T47D (cell line): ENCODE results near the gene ARMH3.
"Not testable (repeated sequence)": the region's sequence is repeated elsewhere in the genome, so short reads cannot be mapped to it uniquely, and the experiment has no call there.

Source experiments
- DNase-seq, 2 experiments: peaks; one replicate each; pipeline versions ENCODE4 v3.0.0 to v3.0.0-alpha.2; 2011 to 2012; ENCODE audit warnings: low read depth in 1 of 2, low spot score in 1 of 2
- JUND ChIP-seq: IDR thresholded peaks from 2 replicates; pipeline ENCODE4 v1.6.1; 2012; ENCODE audit warnings: low read depth
- in situ Hi-C: cut with HindIII; loops from 2 replicates; pipeline ENCODE4 v1.10.0; 2016; ENCODE audit warnings: low sequenced_read_pairs, low pct_unique_long_range_greater_than_20kb

ARMH3 gene

DNA sequence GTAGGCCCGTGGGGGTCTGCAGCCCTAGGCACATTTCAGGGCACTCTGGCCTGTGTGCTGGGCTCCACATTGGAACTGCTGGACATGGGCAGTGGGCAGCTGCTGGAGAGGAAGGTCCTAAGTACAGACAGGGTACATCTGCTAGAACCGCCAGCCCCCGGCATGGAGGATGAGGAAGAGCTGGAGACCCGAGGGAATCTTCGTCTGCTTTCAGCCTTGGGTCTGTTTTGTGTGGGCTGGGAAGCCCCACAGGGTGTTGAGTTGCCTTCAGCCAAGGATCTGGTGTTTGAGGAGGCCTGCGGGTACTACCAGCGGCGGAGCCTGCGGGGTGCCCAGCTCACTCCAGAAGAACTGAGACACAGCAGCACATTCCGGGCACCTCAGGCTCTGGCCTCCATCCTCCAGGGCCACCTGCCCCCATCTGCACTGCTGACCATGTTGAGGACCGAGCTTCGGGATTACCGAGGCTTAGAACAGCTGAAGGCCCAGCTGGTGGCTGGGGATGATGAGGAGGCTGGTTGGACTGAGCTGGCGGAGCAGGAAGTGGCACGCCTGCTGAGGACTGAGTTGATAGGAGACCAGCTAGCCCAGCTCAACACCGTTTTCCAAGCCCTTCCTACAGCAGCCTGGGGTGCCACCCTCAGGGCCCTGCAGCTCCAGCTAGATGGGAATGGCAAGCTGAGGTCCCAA, 10.6 kb upstream of the ARMH3 start:
- TF ChIP-seq JUND, result no peak
- in situ Hi-C loops, result no loop called here
- DNase-seq, result no peak

GRCh38 chr10:102065561-102066398, 9.8 kb upstream of the ARMH3 start:
- DNase-seq, result peak; percentile 40 to 49
- in situ Hi-C loops, result no loop called here
- no peak for TF ChIP-seq JUND

DNA sequence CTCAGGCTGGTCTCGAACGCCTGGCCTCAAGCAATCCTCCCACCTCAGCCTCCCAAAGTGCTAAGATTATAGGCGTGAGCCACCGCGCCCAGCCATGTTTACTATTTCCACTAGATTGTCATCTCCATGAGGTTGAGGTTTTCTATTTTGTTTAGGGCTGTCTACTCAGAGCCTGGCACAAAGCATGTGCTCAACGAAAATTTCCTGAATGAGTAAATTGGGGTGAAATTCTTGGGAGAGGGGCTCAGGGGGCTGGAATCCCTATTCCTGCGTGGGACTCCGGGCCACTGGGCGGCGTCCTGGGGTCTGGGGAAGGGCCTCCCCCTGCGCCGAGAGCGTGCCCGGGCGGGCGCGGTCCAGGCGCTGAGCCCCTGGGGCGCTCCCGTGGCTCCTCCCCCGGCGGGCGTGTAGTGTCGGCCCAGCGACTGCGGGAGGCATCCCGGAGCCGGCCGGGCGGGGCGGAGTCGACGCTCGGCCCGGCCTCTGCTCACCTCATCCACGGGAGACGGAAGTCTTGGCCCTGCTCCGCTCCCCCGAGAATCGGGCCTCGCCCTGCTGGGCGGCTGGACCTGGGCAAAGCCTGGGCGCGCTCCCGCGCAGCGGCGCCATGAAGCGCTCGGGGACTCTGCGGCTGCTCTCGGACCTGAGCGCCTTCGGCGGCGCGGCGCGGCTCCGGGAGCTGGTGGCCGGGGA, 9.0 kb upstream of the ARMH3 start, which contains the start of gene HPS6:
HPS6 (plus strand) TSS at position 482 of the 693 bp plus-strand sequence; CDS start at position 608, 126 bp downstream.
- in situ Hi-C loops, result no loop called here
- no peak for TF ChIP-seq JUND
- DNase-seq, result peak; percentile 97 to 99

GRCh38 chr10:102064503-102064867, 8.5 kb upstream of the ARMH3 start:
- DNase-seq, result no peak
- no peak for TF ChIP-seq JUND
- in situ Hi-C loops, result no loop called here

GRCh38 chr10:102059987-102060386, 4.0 kb upstream of the ARMH3 start:
- TF ChIP-seq JUND, result no peak
- in situ Hi-C loops, result no loop called here
- DNase-seq, result no peak

DNA sequence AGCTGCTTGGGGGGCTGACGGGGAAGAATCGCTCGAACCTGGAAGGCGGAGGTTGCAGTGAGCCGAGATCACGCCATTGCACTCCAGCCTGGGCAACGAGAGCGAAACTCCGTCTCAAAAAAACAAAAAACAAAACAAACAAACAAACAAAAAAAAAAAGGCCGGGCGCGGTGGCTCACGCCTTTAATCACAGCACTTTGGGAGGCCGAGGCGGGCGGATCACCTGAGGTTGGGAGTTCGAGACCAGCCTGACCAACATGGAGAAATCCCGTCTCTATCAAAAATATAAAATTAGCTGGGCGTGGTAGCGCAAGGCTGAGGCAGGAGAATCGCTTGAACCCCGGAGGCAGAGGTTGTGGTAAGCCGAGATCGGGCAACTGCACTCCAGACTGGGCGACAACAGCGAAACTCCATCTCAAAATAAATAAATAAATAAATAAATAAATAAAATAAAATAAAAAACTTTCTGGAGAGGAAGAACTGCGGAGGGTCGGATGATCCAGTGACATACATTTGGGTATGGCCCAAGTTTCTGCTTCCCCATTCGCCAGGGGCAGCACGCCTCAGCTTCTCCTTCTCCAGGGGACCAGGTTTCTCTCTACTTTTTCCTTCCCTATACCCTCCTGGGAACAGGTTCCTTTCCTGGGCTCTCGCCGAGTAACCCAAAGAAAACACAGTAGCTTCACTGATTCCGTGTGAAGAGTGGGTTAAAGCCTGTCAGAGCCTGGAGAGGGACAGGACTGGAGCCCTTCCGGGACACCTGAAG, 909 bp downstream of the ARMH3 start:
- peak in 1 of 2 experiments; percentile 58 for DNase-seq
- in situ Hi-C loops, result not testable (repeated sequence)

- in situ Hi-C loops, result no loop called here
- no peak for TF ChIP-seq JUND
- no peak for DNase-seq
Measured at GRCh38 chr10:102046095-102046494, 9.9 kb downstream of the ARMH3 start.

GRCh38 chr10:102045292-102045691, 10.7 kb downstream of the ARMH3 start:
- in situ Hi-C loops, result no loop called here
- DNase-seq, result no peak
- TF ChIP-seq JUND, result no peak

GRCh38 chr10:102040305-102041050, 15.5 kb downstream of the ARMH3 start:
- no peak for TF ChIP-seq JUND
- in situ Hi-C loops, result no loop called here

GRCh38 chr10:102038410-102038809, 17.6 kb downstream of the ARMH3 start:
- no peak for TF ChIP-seq JUND
- in situ Hi-C loops, result no loop called here
- no peak for DNase-seq

More at GRCh38 chr10:102040305-102041050, 15.5 kb downstream of the ARMH3 start:
- DNase-seq, result no peak

DNA sequence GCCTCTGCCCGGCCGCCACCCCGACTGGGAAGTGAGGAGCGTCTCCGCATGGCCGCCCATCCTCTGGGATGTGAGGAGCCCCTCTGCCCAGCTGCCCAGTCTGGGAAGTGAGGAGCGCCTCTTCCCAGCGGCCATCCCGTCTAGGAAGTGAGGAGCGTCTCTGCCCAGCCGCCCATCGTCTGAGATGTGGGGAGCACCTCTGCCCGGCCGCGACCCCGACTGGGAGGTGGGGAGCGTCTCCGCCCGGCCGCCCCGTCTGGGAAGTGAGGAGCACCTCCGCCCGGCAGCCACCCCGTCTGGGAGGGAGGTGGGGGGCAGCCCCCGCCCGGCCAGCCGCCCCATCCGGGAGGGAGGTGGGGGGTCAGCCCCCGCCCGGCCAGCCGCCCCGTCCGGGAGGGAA, 20.2 kb downstream of the ARMH3 start:
- DNase-seq, in situ Hi-C loops: not testable (repeated sequence)

- no peak for TF ChIP-seq JUND
- in situ Hi-C loops, result no loop called here
- peak; percentile 37 to 41 for DNase-seq
Measured at GRCh38 chr10:102033787-102034186, 22.2 kb downstream of the ARMH3 start.
